HG03060 (cell line): ENCODE data around the gene AHRR.
"Not testable (repeated sequence)": the region's sequence is repeated elsewhere in the genome, so short reads cannot be mapped to it uniquely, and the experiment has no call there.

ENCODE experiments used
- ATAC-seq: cut with Tn5 transposase; IDR thresholded peaks from one replicate; pipeline ENCODE4 v1.9.1; 2021; ENCODE audit warnings: low read depth, moderate number of reproducible peaks; ENCODE audit not compliant: unreplicated experiment

Gene AHRR

DNA sequence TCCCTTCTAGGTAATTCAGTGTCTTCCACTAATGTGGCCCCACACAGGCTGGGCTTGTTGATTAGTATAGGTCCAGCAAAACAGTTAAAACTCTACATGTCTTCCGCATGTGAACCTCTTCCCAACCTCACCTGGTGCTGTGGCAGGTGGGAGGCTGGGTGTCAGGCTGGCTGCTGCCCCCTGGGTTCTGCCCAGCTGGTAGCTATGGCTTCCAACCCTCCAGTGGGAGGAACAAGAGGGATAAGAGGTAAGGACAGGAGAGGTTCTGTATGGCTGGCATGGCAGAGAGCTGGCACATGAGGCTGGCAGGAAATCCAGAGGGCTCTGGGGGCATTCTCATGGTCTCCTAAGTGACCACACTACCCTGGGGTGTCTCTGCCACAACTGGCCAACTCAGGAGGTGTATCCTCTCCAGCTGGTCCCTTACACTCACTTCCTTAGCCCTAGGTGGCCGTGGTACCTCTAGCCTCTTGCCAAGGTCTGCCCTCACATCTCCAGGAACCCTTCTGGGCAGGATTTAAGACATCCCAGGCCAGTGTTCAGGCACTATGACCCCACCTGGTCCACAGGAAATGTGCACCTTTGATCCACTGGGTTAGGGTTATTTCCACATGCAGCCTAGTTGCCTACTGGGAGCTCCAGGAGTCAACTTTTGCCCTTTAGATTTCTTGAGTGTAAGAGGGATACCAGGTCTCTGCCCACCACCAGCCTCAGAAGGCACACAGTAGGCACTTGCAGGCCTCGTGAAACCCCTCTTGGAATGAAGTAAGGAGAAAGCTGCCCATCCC lies 41.7 kb downstream of the AHRR start:
- no peak for ATAC-seq

DNA sequence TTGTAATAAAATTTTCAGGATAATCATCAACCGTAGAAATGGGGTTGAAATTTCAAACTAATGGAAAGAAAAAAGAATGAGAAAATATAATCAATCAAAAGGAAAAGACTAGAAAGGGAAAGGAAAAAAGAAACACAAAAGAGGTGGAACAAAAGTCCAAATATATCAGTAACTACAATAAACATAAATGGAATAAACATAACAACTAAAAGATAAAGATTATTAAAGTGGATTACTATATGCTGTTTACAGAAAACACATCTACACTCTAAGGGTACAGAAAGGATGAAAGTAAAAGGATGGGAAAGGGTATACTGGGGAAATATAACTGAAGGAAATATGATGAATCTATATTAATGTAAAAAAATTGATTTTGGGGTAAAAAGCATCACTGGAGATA lies 43.0 kb downstream of the AHRR start:
- no peak for ATAC-seq

DNA sequence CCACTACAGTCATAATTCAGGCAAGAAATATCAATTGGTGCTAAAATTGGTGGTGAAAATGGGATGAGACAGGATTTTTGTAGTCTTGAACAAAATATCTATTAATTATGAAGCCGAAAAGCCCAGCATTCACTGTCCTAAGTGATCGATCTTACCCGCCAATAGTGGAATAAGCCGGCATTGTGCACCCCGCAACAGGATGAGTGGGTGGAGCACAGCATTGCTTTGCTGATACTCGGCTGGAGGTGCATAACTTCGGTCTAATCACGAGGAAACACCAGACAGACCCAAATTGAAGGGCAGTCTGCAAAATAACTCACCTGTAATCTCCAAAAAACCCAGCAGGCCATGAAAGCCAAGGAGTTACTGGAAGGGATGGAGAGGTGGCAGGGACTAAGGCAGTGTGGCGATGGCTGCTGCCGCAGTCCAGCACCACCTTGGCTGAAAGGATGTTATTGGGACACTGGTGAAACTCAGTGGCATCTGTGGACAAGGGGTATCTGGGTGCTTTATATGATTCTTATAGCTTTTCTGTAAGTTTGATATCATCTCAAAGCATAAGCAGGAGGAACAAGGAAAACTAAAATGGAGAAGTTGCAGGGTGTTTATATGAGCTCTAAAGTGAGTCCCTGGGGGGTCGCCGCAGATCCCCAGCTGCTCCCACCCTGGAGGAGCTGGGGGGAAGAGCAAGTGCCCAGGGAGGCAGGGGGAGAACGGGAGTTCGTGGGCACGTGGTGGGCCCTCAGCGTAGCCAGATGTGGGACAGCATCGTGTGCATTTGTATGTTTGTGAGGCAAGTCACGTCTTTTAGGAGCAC lies 45.2 kb downstream of the AHRR start:
- ATAC-seq = no peak

DNA sequence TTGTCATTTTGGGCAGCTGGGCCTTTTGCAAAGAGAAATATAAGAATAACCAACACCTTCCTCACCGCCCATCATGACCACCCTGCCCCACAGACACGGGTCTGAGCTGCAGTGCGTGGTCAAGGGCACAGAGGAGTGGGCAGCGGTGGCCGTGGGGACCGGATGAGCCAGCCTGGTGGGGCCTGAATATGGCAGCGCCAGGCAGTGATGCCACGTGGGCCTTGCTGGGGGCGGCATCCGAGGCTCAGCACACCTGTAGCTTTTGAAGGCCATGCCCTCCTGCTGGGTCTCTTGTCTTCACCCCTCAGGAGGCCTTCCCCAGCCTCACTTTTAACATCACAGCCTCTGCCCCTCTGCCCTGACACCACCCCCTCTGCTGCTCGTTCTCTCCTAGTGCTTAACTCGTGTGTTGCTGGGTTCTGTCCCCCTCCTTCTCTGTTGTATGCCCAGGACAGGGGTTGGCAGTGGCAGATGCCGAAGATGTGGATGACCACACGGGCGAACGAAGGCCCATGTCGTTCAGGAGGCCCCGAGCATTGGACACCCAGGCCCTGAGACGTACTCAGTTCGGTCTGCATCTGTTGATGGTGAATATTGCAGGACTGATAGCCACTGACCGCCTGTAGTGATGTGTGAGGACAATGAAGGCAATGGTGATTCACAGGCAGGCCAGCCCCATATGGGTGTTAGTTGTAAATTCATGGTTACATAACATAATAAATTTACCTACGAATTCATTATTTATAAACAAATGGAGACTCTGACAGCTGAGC lies 46.0 kb downstream of the AHRR start:
- ATAC-seq = no peak

DNA sequence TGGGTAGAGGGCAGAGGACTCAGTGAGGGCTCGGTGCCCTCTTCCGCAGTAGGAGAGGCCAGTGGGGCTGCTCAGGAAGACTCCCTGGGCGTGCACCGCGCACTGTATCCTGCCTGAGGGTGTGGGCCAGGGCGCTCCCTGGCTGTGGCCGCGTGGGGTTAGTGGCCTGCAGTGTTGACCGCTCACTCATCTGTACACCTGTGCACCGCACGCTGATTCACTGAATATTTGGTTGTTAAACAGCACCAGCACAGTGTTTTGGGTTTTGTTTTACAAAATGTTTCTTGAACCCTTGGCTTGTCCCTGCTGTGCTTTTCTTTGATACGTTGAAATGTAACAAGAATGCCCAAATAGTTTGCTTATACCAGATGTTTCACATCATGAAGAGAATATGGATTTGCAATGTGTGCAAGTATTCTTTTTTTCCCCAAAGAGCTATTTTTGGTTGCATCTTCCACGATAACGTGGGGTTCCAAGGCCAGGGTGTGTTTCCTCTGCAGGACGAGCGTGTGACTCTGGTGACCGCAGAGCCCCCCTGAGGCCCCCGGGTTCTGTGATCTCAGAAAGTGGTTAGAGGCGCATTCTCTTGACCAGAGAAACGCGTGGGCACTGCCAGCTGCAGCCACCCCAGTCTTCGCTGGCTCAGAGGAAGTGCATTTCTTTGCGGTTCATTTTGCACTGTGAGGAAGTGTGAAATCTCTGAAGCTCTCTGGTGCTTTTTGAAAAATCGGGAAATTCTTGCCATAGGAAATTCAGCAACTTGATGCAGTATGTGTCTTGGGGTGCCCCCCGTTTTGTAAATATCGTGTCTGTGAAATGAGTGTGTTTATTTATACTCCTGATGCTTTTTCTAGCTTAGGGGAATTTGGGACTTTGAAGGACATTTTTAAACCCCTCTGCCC lies 46.9 kb downstream of the AHRR start:
- ATAC-seq = peak; percentile 42

DNA sequence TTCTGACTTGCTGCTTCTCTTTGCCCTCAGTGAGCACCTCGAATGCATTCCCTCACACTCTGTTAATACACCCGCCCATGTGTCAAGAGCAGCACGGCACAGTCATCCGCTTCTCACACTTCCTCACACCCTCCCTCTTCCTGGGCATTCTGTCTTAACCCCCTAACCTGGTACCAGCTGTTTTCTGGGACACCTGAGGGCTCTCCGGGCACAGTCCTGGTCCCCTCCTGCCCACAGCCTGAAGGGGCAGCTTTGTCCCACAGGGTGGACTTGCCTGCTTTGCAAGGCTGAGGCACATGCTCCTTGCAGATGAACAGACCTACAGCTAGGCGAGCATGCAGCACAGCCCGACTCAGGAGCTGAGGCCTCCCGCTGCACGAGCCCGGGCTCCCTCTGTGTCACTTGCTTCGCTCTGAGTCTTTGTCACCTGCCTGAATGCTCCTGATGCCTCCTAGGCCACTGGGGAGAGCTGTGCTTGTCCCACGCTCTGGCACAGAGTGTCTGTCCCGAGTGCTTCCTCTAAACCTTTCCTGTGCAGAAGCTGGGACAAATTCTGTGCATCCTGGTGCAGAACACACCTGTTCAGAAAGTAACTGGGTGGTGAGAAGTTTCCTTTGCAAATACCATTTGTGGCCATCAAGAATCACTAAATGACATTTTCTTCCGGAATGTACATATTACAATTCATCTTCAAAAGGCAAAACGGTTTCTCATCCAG lies 47.8 kb downstream of the AHRR start:
- ATAC-seq = no peak

DNA sequence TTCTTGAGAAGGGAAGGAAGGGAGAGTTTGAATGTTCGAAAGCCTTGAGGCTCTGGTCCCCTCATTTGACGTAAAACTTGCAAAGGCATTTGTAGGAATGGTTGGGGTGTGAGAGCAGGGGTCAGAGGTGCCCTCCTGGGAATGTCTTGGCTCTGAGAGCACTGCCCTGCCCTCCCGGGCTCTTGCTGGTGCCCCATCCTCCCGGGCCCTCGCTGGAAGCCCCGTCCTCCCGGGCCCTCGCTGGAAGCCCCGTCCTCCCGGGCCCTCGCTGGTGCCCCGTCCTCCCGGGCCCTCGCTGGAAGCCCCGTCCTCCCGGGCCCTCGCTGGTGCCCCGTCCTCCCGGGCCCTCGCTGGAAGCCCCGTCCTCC lies 48.3 kb downstream of the AHRR start:
- ATAC-seq = not testable (repeated sequence)

DNA sequence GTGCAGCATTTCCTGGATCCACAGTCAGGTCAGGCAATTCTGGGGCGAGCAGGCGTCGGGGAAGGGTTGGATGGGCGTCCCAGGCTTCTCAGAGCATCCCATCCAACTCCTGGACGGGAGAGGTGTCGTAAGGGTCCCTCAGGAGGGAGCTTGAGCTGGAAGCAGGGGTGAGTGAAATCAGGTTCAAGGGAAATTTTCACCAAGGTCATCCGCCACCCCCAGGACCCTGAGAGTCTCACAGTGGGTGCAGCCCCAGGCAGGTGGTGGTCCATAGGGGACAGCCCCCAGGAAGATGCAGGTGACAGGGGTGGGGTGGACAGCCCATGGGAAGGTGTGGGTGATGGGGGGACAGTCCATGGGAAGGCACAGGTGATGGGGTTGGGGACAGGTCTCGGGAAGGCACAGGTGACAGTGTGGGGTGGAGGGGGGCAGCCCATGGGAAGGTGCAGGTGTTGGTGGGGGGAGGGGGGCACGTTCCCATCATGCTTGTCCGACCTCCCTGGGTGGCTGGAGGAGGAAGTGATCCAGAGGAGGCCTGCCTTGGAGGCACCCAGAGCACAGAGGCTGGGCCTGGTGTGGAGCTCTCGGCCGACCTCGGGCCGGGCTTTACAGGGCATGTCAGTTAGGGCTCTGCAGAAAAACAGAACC lies 48.9 kb downstream of the AHRR start:
- ATAC-seq = no peak

DNA sequence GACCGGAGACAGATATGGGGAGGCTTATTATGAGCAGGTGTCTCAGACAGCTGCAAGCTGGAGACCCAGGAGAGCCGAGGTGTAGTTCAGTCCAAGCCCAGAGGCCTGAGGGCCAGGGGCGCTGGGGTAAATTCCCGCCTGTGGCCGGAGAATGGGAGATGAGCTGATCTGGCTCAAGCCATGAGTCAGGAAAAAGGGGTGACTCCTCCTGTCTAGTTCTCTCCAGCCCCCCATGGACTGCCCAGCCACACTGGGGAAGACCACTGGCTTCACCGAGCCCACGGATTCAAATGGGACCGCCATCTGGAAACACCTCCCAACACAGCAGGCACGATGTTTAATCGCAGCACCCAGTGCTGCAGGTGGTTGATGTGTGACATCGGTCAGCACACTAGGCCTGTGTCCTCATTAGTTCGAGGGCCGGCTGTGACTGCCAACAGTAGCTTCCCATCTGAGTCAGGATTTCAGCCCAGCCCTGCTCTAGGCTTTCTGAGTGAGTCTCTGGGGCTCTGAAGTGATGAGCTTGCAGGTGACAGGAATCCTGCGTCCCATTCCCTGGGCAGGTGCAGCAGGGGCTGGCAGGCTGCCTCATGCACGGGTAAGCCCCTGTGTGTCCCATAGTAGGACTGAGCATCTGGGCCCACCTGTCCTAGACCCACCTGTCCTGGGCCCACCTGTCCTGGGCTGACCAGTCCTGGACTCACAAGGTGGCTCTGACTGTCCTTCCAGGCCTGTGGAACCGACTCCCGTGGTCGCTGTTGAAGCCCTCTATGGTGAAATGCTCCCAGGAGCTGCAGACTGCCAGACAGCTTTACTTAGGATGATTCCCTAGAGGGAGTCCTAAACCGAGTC lies 49.7 kb downstream of the AHRR start:
- ATAC-seq = no peak

DNA sequence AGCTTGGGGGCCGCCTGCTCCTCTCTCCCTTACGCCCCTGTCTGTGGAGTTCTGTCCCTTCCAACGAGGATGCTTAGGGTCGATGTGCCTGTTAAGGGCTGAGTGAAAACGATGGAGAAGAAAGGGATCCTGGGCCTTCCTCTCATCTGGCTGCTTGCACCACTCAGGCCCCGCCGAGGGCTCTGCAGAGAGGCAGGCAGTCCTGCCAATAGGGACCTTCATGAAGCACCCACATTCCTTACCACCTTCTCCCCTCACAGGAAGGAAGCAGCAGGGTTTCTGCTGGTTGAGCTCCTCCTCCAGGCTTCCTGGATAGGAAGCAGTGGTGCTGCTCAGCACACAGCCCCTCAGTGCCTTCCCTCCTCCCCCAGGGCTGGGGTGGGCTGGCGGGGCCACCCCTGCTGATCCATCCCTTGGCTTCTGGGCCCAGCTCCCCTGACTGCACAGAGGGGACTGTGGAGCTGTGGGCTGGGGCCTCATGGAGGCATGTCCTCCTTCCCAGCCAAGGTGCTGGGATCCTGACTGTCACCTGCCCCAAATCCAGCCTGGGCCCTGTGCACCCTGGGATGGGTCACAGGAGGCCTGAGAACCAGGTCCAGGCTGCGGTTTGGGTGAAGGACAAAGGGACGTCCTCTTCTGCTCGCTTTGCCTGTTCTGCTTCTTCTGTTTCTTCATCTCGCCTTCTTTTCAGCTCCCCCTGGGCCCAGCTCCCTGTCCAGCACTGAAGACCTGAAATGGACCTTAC lies 50.5 kb downstream of the AHRR start:
- ATAC-seq = no peak

DNA sequence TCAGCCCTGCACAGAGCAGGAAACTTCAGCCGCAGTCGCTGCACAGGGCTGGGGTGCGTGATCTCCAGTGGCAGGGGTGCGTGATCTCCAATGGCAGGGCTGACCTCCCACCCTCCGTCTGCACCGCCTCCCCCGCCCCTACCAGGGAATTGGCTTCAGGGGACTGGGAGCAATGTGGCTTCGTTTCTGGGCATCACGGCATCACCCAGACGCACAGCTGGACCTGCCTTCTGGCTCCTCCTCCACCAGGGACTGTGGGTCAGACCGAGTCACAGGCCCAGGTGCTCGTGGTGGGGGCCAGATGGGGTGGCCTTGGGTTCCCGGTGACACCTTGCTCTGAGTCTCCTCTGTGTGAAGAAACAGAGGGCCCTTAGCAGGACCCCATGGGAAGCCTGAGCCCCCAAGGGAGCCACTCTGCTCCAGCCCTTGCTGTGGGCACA lies 51.1 kb downstream of the AHRR start:
- ATAC-seq = no peak

DNA sequence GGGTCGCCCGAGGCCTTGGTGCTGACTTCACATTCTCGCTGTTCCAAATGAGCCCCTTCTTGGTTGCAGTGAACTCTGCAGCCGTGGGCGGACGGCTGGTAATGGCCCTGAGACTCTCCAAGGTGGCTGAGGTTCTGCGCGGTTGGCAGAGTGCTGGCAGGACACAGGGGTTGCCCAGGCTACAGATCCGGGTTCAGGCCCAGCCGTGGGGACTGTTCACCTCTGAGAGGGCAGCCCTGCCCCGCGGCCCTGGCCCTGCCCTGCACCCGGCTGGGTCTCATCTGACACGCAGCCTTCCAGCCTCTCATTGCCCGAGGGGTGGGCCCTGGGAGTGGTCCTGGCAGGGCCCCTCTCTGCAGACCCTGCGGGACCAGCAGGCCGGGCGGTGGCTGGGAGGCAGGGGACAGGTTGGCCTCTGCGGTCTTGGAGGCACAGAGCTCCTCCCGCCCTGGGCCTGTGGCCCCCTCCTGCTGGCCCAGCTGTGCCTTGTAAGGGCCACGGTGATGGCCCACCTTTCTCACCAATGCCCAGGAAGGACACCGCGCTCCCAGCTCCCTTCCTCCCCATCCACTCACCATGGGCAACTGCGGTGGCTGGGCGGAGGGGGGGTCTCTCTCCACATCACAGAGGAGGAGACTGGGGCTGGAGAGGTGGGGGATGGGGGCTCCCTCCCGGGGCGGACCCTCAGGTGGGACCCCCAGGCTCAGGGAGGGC lies 51.6 kb downstream of the AHRR start:
- no peak for ATAC-seq

DNA sequence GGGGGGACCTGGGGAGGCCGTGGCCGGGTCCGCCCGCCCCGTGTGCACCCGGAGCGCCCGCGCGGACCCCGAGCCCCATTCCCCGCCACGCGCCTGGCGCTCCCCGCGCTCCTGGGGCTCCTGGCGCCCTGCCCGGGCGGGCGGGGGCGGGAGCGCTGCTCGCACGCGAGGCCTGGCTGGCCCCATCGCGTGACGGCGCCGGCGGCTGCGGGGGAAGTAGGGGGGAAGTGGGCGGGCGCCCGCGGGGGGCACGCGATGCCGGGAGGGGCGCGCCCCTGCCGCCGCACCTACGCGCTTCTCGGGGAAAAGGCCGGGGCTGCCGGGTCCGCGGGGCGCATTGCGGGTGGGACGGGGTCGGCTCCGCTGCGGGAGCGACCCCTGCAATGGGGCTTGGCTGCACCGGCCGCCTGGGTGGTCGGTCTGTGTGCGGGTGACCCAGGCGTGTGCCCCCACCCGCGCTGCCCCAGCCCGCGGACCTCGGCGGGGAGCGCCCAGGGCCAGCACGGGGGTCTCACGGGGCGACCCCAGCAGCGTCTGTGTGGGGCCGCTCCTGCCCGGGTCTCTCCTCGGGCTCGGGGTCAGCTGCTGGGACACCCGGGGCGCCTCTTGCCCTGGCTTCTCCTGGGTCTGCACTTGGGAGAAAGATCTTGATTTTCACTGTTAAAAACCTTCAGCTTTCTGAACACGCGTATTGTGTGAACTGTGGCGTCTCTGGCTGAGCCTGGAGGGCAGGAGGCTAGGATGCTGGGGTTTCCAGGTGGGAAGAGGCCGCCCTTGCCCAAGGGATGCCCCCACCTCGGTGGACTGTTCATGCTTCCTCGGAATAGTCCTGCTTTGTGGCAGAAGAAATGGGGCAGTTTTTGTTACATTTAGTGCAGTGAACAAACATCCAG lies 52.4 kb downstream of the AHRR start:
- no peak for ATAC-seq

DNA sequence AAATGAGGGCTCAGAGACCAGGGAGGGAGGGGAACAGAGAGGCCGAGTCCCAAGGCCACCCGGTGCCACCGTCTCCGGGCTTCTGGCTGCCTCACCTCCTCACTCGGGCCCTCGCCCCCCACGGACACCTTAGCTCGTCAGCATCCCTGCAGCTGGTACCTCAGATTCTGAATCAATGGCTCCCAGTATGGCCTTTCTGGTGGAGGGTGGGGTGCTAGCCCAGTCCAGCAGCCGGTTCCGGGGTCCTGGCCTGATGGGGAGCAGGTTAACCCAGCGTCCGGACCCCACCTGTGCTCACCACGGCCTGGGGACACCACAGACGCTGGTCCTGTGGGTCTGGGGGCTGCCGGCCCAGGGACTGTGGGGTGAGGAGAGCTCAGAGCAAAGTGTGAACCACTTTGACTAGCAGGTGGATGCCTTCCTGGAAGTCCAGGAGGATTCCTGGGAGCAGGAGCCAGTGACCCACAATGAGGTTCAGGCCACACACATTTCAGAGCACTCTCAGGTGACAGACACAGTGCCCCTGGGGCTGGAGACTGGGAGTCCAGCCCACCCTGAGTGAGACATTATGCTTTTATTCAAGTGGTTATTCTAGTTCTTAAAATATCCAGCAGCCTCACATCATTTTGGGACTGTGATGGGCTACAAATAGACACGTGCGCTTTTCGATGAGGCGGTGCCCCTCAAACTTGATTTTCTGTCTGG lies 53.3 kb downstream of the AHRR start:
- no peak for ATAC-seq

DNA sequence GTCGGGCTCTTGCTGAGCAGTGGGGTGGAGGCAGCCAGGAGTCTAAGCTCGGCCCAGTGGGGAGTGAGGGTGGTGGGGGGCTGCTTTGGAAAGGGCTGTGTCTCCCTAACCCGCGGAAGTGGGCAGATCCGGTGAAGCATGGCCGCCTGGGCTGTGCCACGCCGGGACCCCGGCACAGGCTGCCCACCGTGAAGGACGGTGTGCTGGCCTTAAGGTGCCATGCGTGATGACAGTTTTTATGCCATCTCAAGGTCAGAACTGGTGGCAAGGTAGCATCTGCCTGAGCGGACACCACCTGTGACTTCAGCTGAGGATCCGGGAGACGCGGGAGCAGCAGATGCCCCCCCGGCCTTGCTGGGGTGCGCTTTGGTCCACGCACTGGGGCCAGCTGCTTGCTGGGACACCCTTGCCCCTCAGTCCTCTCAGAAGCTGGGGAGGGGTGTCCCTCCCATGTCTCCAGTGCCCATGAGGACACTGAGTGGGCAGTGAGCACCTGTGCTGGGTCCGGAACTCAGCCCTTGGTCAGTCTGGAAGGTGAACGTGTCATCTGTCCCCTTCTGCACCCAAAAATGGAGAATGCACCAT lies 53.9 kb downstream of the AHRR start:
- ATAC-seq = no peak
